GM18951 (cell line): ENCODE results near the gene SORCS3.

Experiments
- POLR2A ChIP-seq: IDR thresholded peaks from 4 replicates; pipeline ENCODE4 v1.6.1; 2011; ENCODE audit warnings: mild to moderate bottlenecking; ENCODE audit not compliant: insufficient read length, insufficient read depth; ENCODE audit errors: extremely low read depth
- in situ Hi-C: fragments of 300-500 bp; cut with MboI; formaldehyde crosslinking; loops from one replicate; pipeline ENCODE4 v1.12.0; 2022; ENCODE audit warnings: low sequenced_read_pairs, mixed read lengths, inconsistent platforms; ENCODE audit not compliant: unreplicated experiment

The SORCS3 gene

GRCh38 chr10:104780946-104781595, 140.0 kb downstream of the SORCS3 start:
- in situ Hi-C loops = no loop called here

GRCh38 chr10:104784452-104784851, 143.4 kb downstream of the SORCS3 start:
- no peak for TF ChIP-seq POLR2A
- in situ Hi-C loops = no loop called here

More at GRCh38 chr10:104780946-104781595, 140.0 kb downstream of the SORCS3 start:
- no peak for TF ChIP-seq POLR2A

DNA sequence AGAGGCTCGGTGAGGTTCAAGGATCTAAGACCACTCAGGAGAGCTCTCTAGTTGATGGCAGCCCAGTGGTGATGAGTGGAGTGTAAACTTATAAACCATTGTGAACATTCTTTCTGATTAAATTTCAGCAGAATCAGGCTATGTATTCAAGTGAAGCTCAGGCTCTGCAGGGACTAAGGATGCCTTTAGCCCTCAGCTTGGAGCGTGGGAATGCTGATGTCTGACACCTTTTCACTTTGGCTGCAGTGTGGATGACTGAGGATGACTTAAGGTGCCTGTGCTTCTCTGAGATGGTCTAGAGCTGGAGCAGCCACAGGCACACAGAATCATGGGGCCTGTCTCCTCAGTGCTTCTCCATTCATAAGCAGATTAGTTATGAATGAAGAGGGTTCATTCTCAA, 150.4 kb downstream of the SORCS3 start:
- no peak for TF ChIP-seq POLR2A
- in situ Hi-C loops = no loop called here

DNA sequence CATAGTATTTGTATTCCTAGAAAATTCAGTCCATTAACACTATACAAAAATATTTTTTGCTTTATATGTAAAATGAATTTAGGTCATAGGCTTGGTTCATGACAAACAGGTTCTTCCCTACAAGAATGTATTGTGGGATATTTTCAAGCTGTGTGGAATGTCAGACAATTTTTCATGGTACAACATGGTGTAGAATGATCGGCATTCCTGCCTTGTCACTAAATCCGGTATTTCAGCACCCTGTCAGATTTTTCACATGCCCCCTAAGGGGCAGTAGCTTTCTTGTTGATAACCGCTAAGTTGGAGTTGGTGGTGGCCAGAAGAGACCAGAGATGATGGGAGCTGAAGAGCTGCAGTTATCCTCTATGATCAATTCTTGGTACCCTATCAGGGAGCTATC, 154.3 kb downstream of the SORCS3 start:
- in situ Hi-C loops = no loop called here
- TF ChIP-seq POLR2A = no peak

DNA sequence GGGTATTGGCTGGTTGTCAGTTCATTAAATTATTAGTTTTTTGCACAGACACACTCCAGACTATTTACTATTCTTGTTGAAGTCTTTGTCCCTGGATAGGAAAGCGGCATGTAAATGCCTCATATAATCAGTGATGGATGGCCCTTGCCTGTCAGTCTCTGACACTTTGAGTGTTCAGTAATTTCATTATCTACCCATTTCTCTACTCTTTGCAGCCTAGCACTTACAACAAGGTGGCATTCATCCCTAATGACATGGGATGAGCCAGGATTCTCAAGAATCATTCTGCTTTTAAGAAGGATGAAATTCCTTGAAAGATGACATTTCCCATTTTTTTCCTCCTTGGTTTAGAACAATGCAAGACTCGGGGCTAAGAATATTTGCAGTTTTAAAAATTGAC, 155.7 kb downstream of the SORCS3 start:
- in situ Hi-C loops = no loop called here
- no peak for TF ChIP-seq POLR2A

GRCh38 chr10:104802941-104803340, 161.9 kb downstream of the SORCS3 start:
- TF ChIP-seq POLR2A = no peak
- in situ Hi-C loops = no loop called here

DNA sequence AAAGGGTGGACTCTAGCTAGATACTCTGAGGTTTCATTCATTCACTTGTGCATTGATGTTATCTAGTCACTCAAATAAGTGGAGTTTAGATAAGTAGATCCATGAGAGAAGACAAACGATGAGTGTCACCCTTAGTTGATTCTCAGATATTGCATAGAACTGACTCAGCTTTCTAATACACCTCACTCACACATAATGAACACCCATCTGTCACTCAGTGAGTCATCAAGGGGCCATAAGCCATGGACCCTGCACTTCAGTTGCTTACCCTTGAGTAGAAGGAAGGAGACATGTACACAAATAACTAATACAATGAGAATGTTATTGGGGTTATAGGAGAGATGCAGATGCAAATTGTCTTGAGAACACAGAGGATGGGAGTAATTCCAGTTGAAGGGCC, 163.8 kb downstream of the SORCS3 start:
- in situ Hi-C loops = no loop called here
- no peak for TF ChIP-seq POLR2A

DNA sequence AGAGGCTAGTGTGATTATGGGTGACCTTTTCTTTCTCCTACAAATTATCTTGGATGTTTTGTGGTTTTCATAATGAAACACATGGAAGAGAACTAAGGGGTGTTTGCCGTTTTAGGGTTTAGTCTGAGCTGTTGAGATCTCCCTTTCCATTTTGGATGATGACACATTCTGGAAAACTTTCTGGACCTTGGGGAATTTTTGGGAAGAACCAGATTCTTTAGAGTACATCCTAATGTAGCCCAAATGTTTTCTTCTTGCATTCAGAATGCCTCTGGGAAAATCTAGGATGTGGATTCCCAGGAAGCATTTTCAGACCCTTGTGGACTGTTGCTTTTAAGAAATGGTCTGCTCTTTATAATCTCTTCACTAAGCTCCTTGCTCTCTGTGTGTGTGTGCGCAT, 165.7 kb downstream of the SORCS3 start:
- in situ Hi-C loops = no loop called here
- TF ChIP-seq POLR2A = no peak

- in situ Hi-C loops = no loop called here
- TF ChIP-seq POLR2A = no peak
Observed at GRCh38 chr10:104807581-104808310, 166.7 kb downstream of the SORCS3 start.

DNA sequence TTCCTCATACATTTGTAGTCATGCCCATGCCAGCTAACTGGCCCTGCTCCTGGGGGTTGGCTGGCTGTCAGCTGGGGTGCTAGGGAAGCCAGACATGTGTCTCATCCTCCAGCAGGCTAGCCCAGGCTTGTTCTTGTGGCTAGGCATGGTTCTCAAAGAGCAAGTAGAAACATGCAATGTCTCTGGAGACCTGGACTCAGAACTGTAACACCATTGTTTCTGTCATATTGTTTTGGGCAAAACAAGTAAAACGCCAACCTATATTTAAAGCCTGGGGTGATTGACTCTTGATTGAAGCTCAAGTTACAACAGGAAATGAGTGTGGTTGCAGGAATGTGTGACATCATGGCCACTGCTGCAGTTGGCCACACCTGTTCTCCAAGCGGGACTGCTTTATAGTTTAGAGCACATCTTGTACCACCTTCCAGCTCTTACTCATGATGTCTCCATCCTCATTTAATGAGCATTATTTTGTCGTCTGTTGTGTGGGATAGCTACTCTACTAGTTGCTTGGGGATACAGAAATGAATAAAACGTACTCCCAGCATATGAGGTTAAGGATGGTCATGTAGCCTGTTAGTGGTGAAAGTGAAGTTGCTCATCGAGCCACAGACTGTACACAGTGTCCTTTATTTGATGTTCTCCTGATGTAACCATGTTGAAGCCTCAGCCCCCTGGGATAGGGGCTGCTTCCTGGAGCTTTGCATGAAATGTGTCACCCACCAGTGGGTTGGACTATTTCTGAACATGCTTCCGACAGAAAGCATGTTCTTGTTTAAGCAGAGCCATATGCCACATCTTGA, 168.4 kb downstream of the SORCS3 start:
- in situ Hi-C loops = no loop called here
- TF ChIP-seq POLR2A = no peak

DNA sequence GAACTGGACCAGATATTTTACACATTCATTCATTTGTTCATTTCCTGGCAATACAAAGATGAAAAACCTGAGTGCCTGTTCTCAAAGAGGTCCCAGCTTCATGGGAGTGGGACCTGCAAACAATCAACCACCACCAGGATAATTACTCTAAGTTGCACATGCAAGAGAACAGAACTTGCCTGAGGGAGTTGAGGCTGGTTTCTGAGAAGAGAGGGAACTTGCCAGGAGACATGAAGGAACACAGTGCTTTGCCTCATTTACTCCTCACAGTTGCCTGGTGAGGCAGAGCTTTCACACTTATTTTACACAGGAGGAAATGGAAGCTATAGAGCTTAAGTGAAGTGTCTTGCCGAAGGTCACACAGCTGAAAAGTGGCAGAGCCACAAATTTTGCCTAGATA, 170.1 kb downstream of the SORCS3 start:
- in situ Hi-C loops = no loop called here
- no peak for TF ChIP-seq POLR2A

DNA sequence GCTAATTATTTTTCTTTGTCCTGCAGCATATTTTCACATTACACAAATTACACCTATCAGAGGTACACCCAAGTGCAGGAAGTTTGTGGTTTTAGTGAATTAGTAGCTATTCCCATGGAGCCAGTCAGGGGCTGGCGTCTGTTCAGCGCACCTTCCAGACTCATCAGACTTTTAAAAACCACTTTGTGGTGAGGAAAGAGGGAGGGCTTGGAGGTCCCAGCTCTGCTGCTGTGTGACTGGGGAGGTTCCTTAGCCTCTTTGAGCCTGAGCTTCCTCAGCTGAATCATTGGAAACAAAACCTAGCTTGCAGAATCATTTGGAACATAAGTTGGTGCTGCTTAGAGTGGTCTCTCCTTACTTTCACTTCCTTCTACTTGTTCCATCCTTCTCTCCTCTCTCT, 175.4 kb downstream of the SORCS3 start:
- no peak for TF ChIP-seq POLR2A
- in situ Hi-C loops = no loop called here

DNA sequence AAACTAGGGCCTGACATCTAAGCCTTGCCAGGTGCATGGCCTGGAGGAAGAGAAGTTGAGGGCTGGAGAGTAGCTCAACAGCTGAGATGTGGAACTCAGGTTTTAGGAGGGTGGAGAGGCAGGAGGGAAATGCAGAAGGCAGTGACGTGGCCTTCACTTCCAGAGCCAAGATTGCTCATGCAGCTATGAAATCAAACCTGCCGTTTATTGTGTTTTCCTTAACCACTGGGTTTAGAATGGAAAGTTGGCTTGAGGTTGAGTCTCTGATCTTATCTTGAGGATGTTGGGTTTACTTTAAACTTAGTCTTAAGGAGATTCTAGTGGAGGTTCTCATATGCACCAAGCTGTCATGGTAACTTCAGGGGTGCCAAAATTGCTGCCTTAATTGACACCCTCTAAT, 178.6 kb downstream of the SORCS3 start:
- TF ChIP-seq POLR2A = no peak
- in situ Hi-C loops = no loop called here
